ENCODE results near the gene EOGT. TPM values are rescaled to one million over a fixed set of nuclear protein-coding genes. Genes with fewer than 3 reads are reported as not detected.

EOGT gene
- total RNA-seq, 2 donors from 2014 or later = 148 to 183 TPM

GRCh38 chr3:68974711-68975110, 38.8 kb downstream of the EOGT start:
- Histone ChIP-seq H3K4me3 (no peak overlapping the region), H3K4me1 (ENCODE audit: control insufficient read depth in 1 of 2, low read depth in 2 of 2) (no peaks in the 10 kb centered on the region), H3K27me3 (replicated peaks; ENCODE audit: insufficient read depth) (no peaks in the 10 kb centered on the region), H3K36me3 (peaks cover 31% of the 10 kb centered on the region), H3K9me3 (no peaks in the 10 kb centered on the region), H3K27ac (no peak overlapping the region)
- DNase-seq (ENCODE audit: low spot score) (no peak), ATAC-seq (ENCODE audit: insufficient number of reproducible peaks, low FRiP score, low read depth) (no peak)
- TF ChIP-seq CTCF (IDR thresholded peaks at IDR 0.05) = no peak

GRCh38 chr3:68973639-68974038, 39.8 kb downstream of the EOGT start:
- no peak for TF ChIP-seq CTCF (IDR thresholded peaks at IDR 0.05)
- H3K4me3 ChIP-seq = no peak overlapping the region
- peaks cover 20% of the 10 kb centered on the region for H3K36me3 ChIP-seq
- no peaks in the 10 kb centered on the region for H3K27me3 ChIP-seq (replicated peaks; ENCODE audit: insufficient read depth)
- no peaks in the 10 kb centered on the region for H3K9me3 ChIP-seq
- no peaks in the 10 kb centered on the region for H3K4me1 ChIP-seq (ENCODE audit: control insufficient read depth in 1 of 2, low read depth in 2 of 2)
- ATAC-seq (ENCODE audit: insufficient number of reproducible peaks, low FRiP score, low read depth) (no peak), DNase-seq (ENCODE audit: low spot score) (no peak)
- no peak overlapping the region for H3K27ac ChIP-seq

- peak; percentile 60 for TF ChIP-seq CTCF (IDR thresholded peaks at IDR 0.05)
- peaks cover 9% of the 10 kb centered on the region for H3K36me3 ChIP-seq
- H3K27ac ChIP-seq = no peak overlapping the region
- no peak for ATAC-seq (ENCODE audit: insufficient number of reproducible peaks, low FRiP score, low read depth)
- H3K4me3 ChIP-seq = no peak overlapping the region
- DNase-seq (ENCODE audit: low spot score) = no peak
- no peaks in the 10 kb centered on the region for H3K9me3 ChIP-seq
- no peaks in the 10 kb centered on the region for H3K4me1 ChIP-seq (ENCODE audit: control insufficient read depth in 1 of 2, low read depth in 2 of 2)
- no peaks in the 10 kb centered on the region for H3K27me3 ChIP-seq (replicated peaks; ENCODE audit: insufficient read depth)
Measured at GRCh38 chr3:68972358-68972979, 41.0 kb downstream of the EOGT start.

- Histone ChIP-seq H3K36me3 (no peaks in the 10 kb centered on the region), H3K4me3 (no peak overlapping the region), H3K4me1 (ENCODE audit: control insufficient read depth in 1 of 2, low read depth in 2 of 2) (no peaks in the 10 kb centered on the region), H3K27ac (no peak overlapping the region), H3K27me3 (replicated peaks; ENCODE audit: insufficient read depth) (no peaks in the 10 kb centered on the region), H3K9me3 (no peaks in the 10 kb centered on the region)
- TF ChIP-seq CTCF (IDR thresholded peaks at IDR 0.05) = no peak
- DNase-seq (ENCODE audit: low spot score) (no peak), ATAC-seq (ENCODE audit: insufficient number of reproducible peaks, low FRiP score, low read depth) (no peak)
Measured at GRCh38 chr3:68964694-68965093, 48.8 kb downstream of the EOGT start.

GRCh38 chr3:68963891-68964290, 49.6 kb downstream of the EOGT start:
- Histone ChIP-seq H3K27me3 (replicated peaks; ENCODE audit: insufficient read depth) (no peaks in the 10 kb centered on the region), H3K36me3 (no peaks in the 10 kb centered on the region), H3K27ac (no peak overlapping the region), H3K4me1 (ENCODE audit: control insufficient read depth in 1 of 2, low read depth in 2 of 2) (no peaks in the 10 kb centered on the region), H3K9me3 (no peaks in the 10 kb centered on the region), H3K4me3 (no peak overlapping the region)
- TF ChIP-seq CTCF (IDR thresholded peaks at IDR 0.05) = no peak
- ATAC-seq (ENCODE audit: insufficient number of reproducible peaks, low FRiP score, low read depth) (no peak), DNase-seq (ENCODE audit: low spot score) (no peak)
